Tibial nerve (tissue), 3 donors: ENCODE measurements around the gene HNRNPA1.

Source experiments
- CTCF ChIP-seq, 5 experiments: fragments of 200-600 bp in 3 of 5; fragments of 450-650 bp in 2 of 5; sonication (generic) in 3 of 5; IDR thresholded peaks; one replicate each; pipeline ENCODE4 v1.5.1; 2016 to 2019; ENCODE audit warnings: antibody characterized with exemption in 5 of 5, mild to moderate bottlenecking in 3 of 5, moderate library complexity in 2 of 5
- POLR2A ChIP-seq, 2 donors: fragments of 450-650 bp; IDR thresholded peaks; one replicate each; pipeline ENCODE4 v1.6.1; 2017; ENCODE audit warnings: antibody characterized with exemption in 2 of 2, mild to moderate bottlenecking in 2 of 2, moderate library complexity in 2 of 2

GRCh38 chr12:54262403-54262925 lies 18.1 kb upstream of the HNRNPA1 start:
- TF ChIP-seq CTCF (IDR thresholded peaks at IDR 0.05) (no peak), POLR2A (IDR thresholded peaks at IDR 0.05) (no peak)
